ENCODE data around the gene METTL21C.
A peak's percentile ranks its signal among the peaks of the same experiment; 100 is the strongest.

METTL21C gene

GRCh38 chr13:102658660-102659059, 36.2 kb downstream of the METTL21C start:
- Histone ChIP-seq H3K9me3 (ENCODE audit: insufficient read depth, low read length, severe bottlenecking) (no peaks in the 10 kb centered on the region), H3K27ac (ENCODE audit: low read length) (no peak overlapping the region), H3K4me2 (ENCODE audit: insufficient read depth, low read length) (no peak overlapping the region), H3K27me3 (ENCODE audit: insufficient read depth, low read length, poor library complexity) (no peaks in the 10 kb centered on the region), H3K4me1 (ENCODE audit: insufficient read depth, low read length) (no peaks in the 10 kb centered on the region), H3K79me2 (ENCODE audit: insufficient read depth, low read length) (no peaks in the 10 kb centered on the region), H4K20me1 (ENCODE audit: insufficient read depth, low read length) (no peaks in the 10 kb centered on the region), H3K4me3 (ENCODE audit: low read depth in 1 of 2, low read length in 2 of 2) (no peak overlapping the region), H3K9ac (ENCODE audit: low read depth, low read length) (no peak overlapping the region), H3K36me3 (ENCODE audit: insufficient read depth, low read length) (peaks cover 75% of the 10 kb centered on the region), H2AFZ (ENCODE audit: low read depth, low read length) (no peak overlapping the region)
- no peak for TF ChIP-seq CTCF (IDR thresholded peaks at IDR 0.05; ENCODE audit: borderline replicate concordance, extremely low read depth, low read length, poor library complexity, severe bottlenecking)
- ATAC-seq (ENCODE audit: insufficient read depth, low read depth) (no peak), DNase-seq (no peak)

- Histone ChIP-seq H3K27me3 (ENCODE audit: insufficient read depth, low read length, poor library complexity) (no peaks in the 10 kb centered on the region), H4K20me1 (ENCODE audit: insufficient read depth, low read length) (no peaks in the 10 kb centered on the region), H3K27ac (ENCODE audit: low read length) (no peak overlapping the region), H3K79me2 (ENCODE audit: insufficient read depth, low read length) (no peaks in the 10 kb centered on the region), H3K4me1 (ENCODE audit: insufficient read depth, low read length) (no peaks in the 10 kb centered on the region), H3K4me3 (ENCODE audit: low read depth in 1 of 2, low read length in 2 of 2) (no peak overlapping the region), H2AFZ (ENCODE audit: low read depth, low read length) (no peak overlapping the region), H3K9me3 (ENCODE audit: insufficient read depth, low read length, severe bottlenecking) (no peaks in the 10 kb centered on the region), H3K4me2 (ENCODE audit: insufficient read depth, low read length) (no peak overlapping the region), H3K36me3 (ENCODE audit: insufficient read depth, low read length) (peaks cover 80% of the 10 kb centered on the region), H3K9ac (ENCODE audit: low read depth, low read length) (no peak overlapping the region)
- no peak for ATAC-seq (ENCODE audit: insufficient read depth, low read depth)
- DNase-seq, result no peak
- peak; percentile 31 for TF ChIP-seq CTCF (IDR thresholded peaks at IDR 0.05; ENCODE audit: borderline replicate concordance, extremely low read depth, low read length, poor library complexity, severe bottlenecking)
- TF ChIP-seq EZH2 (IDR thresholded peaks at IDR 0.05; ENCODE audit: borderline replicate concordance, low read depth, low read length, severe bottlenecking), result no peak
Measured at GRCh38 chr13:102657630-102658029, 37.2 kb downstream of the METTL21C start.

- Histone ChIP-seq H3K4me3 (ENCODE audit: low read depth in 1 of 2, low read length in 2 of 2) (no peak overlapping the region), H3K79me2 (ENCODE audit: insufficient read depth, low read length) (no peaks in the 10 kb centered on the region), H3K4me1 (ENCODE audit: insufficient read depth, low read length) (no peaks in the 10 kb centered on the region), H3K27ac (ENCODE audit: low read length) (no peak overlapping the region), H3K9me3 (ENCODE audit: insufficient read depth, low read length, severe bottlenecking) (no peaks in the 10 kb centered on the region), H3K9ac (ENCODE audit: low read depth, low read length) (no peak overlapping the region), H4K20me1 (ENCODE audit: insufficient read depth, low read length) (no peaks in the 10 kb centered on the region), H3K4me2 (ENCODE audit: insufficient read depth, low read length) (no peak overlapping the region), H3K36me3 (ENCODE audit: insufficient read depth, low read length) (peaks cover 87% of the 10 kb centered on the region), H3K27me3 (ENCODE audit: insufficient read depth, low read length, poor library complexity) (no peaks in the 10 kb centered on the region), H2AFZ (ENCODE audit: low read depth, low read length) (no peak overlapping the region)
- TF ChIP-seq EZH2 (IDR thresholded peaks at IDR 0.05; ENCODE audit: borderline replicate concordance, low read depth, low read length, severe bottlenecking), result no peak
- no peak for TF ChIP-seq CTCF (IDR thresholded peaks at IDR 0.05; ENCODE audit: borderline replicate concordance, extremely low read depth, low read length, poor library complexity, severe bottlenecking)
- no peak for ATAC-seq (ENCODE audit: insufficient read depth, low read depth)
- no peak for DNase-seq
Measured at GRCh38 chr13:102654756-102655155, 40.1 kb downstream of the METTL21C start.

GRCh38 chr13:102651892-102652291, 43.0 kb downstream of the METTL21C start:
- DNase-seq (no peak), ATAC-seq (ENCODE audit: insufficient read depth, low read depth) (no peak)
- Histone ChIP-seq H2AFZ (ENCODE audit: low read depth, low read length) (no peak overlapping the region), H3K4me2 (ENCODE audit: insufficient read depth, low read length) (no peak overlapping the region), H3K27me3 (ENCODE audit: insufficient read depth, low read length, poor library complexity) (no peaks in the 10 kb centered on the region), H3K4me1 (ENCODE audit: insufficient read depth, low read length) (no peaks in the 10 kb centered on the region), H3K9me3 (ENCODE audit: insufficient read depth, low read length, severe bottlenecking) (no peaks in the 10 kb centered on the region), H3K36me3 (ENCODE audit: insufficient read depth, low read length) (peaks cover 89% of the 10 kb centered on the region), H3K9ac (ENCODE audit: low read depth, low read length) (no peak overlapping the region), H3K79me2 (ENCODE audit: insufficient read depth, low read length) (no peaks in the 10 kb centered on the region), H4K20me1 (ENCODE audit: insufficient read depth, low read length) (no peaks in the 10 kb centered on the region), H3K4me3 (ENCODE audit: low read depth in 1 of 2, low read length in 2 of 2) (no peak overlapping the region), H3K27ac (ENCODE audit: low read length) (no peak overlapping the region)
- TF ChIP-seq CTCF (IDR thresholded peaks at IDR 0.05; ENCODE audit: borderline replicate concordance, extremely low read depth, low read length, poor library complexity, severe bottlenecking) (no peak), EZH2 (IDR thresholded peaks at IDR 0.05; ENCODE audit: borderline replicate concordance, low read depth, low read length, severe bottlenecking) (no peak)

Data from DND-41 (cell line).